GM23338 (cell line): ENCODE measurements around the gene CDC42EP2. TPM values are rescaled to one million over a fixed set of nuclear protein-coding genes. Genes with fewer than 3 reads are reported as not detected.
A peak's percentile ranks its signal among the peaks of the same experiment; 100 is the strongest.

Experiments used
- ATAC-seq: fragments of 200-7000 bp; cut with Tn5 transposase; 3 replicates; pipeline ENCODE4 v1.9.1; 2020
- DNase-seq: peaks from one replicate; pipeline ENCODE4 v3.0.0-alpha.2; 2015; ENCODE audit warnings: low spot score
- H2AFZ ChIP-seq: fragments of 200-600 bp; sonication (generic); 2 replicates; pipeline ENCODE4 v1.8.0; 2016; ENCODE audit warnings: antibody characterized with exemption, mild to moderate bottlenecking, moderate library complexity
- H3F3A ChIP-seq: fragments of 200-600 bp; sonication (generic); replicated peaks from 2 replicates; pipeline ENCODE4 v1.8.0; 2017; ENCODE audit warnings: antibody characterized with exemption, mixed run types, low read depth
- H3K27ac ChIP-seq: fragments of 200-600 bp; sonication (generic); 2 replicates; pipeline ENCODE4 v1.6.1; 2016; ENCODE audit warnings: low read depth
- H3K27me3 ChIP-seq: fragments of 200-600 bp; sonication (generic); 2 replicates; pipeline ENCODE4 v1.8.0; 2016; ENCODE audit warnings: mild to moderate bottlenecking, mixed run types, moderate library complexity; ENCODE audit not compliant: insufficient read depth
- H3K36me3 ChIP-seq: fragments of 200-600 bp; sonication (generic); 2 replicates; pipeline ENCODE4 v1.8.0; 2016; ENCODE audit warnings: mild to moderate bottlenecking; ENCODE audit not compliant: insufficient read depth
- H3K4me1 ChIP-seq: fragments of 200-600 bp; sonication (generic); 2 replicates; pipeline ENCODE4 v1.8.0; 2016; ENCODE audit warnings: mild to moderate bottlenecking, moderate library complexity; ENCODE audit not compliant: insufficient read depth
- H3K4me2 ChIP-seq: fragments of 200-600 bp; sonication (generic); 2 replicates; pipeline ENCODE4 v1.7.1; 2017; ENCODE audit warnings: mixed run types
- H3K4me3 ChIP-seq: fragments of 200-600 bp; sonication (generic); 2 replicates; pipeline ENCODE4 v1.6.1; 2016; ENCODE audit warnings: mixed run types
- H3K79me2 ChIP-seq: fragments of 200-600 bp; sonication (generic); replicated peaks from 2 replicates; pipeline ENCODE4 v1.8.0; 2017; ENCODE audit warnings: mild to moderate bottlenecking; ENCODE audit not compliant: insufficient read depth
- H3K9me2 ChIP-seq: fragments of 200-600 bp; sonication (generic); 2 replicates; pipeline ENCODE4 v1.8.0; 2017; ENCODE audit not compliant: insufficient read depth
- H4K20me1 ChIP-seq: fragments of 200-600 bp; sonication (generic); replicated peaks from 2 replicates; pipeline ENCODE4 v1.8.0; 2017; ENCODE audit warnings: mild to moderate bottlenecking; ENCODE audit not compliant: insufficient read depth
- H3K27ac Mint-ChIP-seq: 2 replicates; pipeline ENCODE4 v1.8.0; 2020; ENCODE audit warnings: inconsistent platforms, mild to moderate bottlenecking, moderate library complexity, mixed read lengths
- H3K27me3 Mint-ChIP-seq: 3 replicates; pipeline ENCODE4 v1.8.0; 2022; ENCODE audit warnings: low read depth, mild to moderate bottlenecking, moderate library complexity, mixed read lengths, inconsistent platforms; ENCODE audit not compliant: insufficient read depth, poor library complexity
- H3K36me3 Mint-ChIP-seq: 3 replicates; pipeline ENCODE4 v1.8.0; 2021; ENCODE audit warnings: low read depth, mild to moderate bottlenecking, inconsistent platforms, moderate library complexity, mixed read lengths
- H3K4me1 Mint-ChIP-seq: 3 replicates; pipeline ENCODE4 v1.8.0; 2020; ENCODE audit warnings: mild to moderate bottlenecking, inconsistent platforms, mixed read lengths
- H3K4me3 Mint-ChIP-seq: 3 replicates; pipeline ENCODE4 v1.8.0; 2021; ENCODE audit warnings: moderate library complexity, mild to moderate bottlenecking, inconsistent platforms, mixed read lengths
- H3K9me3 Mint-ChIP-seq: 3 replicates; pipeline ENCODE4 v1.8.0; 2020; ENCODE audit warnings: moderate library complexity, mild to moderate bottlenecking, inconsistent platforms, mixed read lengths
- CREB1 ChIP-seq: fragments of 250-450 bp; sonication (Bioruptor Pico); IDR thresholded peaks from 2 replicates; pipeline ENCODE4 v1.5.0; 2020; ENCODE audit warnings: low read depth, mild to moderate bottlenecking, moderate library complexity
- CTCF ChIP-seq, 2 experiments: fragments of 200-600 bp in 1 of 2; sonication (generic) in 1 of 2; conservative IDR thresholded peaks; 2 replicates each; pipeline versions ENCODE4 v1.5.1 to v1.6.1; 2016 to 2017; ENCODE audit warnings: antibody characterized with exemption in 2 of 2, low read depth in 2 of 2, mild to moderate bottlenecking in 2 of 2, moderate library complexity in 1 of 2
- EZH2phosphoT487 ChIP-seq: fragments of 200-600 bp; sonication (generic); IDR thresholded peaks from one replicate; pipeline ENCODE4 v1.8.1; 2018; ENCODE audit warnings: antibody characterized with exemption; ENCODE audit not compliant: unreplicated experiment
- POLR2AphosphoS5 ChIP-seq: IDR thresholded peaks from 2 replicates; pipeline ENCODE4 v1.6.1; 2016; ENCODE audit warnings: antibody characterized with exemption, low read depth
- STAT1 ChIP-seq: IDR thresholded peaks from one replicate; pipeline ENCODE4 v1.6.1; 2016; ENCODE audit warnings: antibody characterized with exemption; ENCODE audit not compliant: unreplicated experiment
- ZNF331 ChIP-seq: fragments of 250-450 bp; sonication (Bioruptor Pico); IDR thresholded peaks from 2 replicates; pipeline ENCODE4 v1.5.0; 2020; ENCODE audit warnings: low read depth, mild to moderate bottlenecking, moderate library complexity
- ZNF462 ChIP-seq: fragments of 250-450 bp; sonication (Bioruptor Pico); IDR thresholded peaks from 2 replicates; pipeline ENCODE4 v1.5.0; 2020; ENCODE audit warnings: mild to moderate bottlenecking, moderate library complexity
- polyA plus RNA-seq: library from polyadenylated mRNA; unstranded; fragments of >200 nt; fragmentation: Nextera tagmentation; extraction: Ambion mirVana; gene quantifications from 2 replicates; pipeline ENCODE4 v1.2.1, GENCODE V29; 2016
- total RNA-seq: library from RNA; depleted of rRNA; stranded (reverse); fragments of >200 nt; shearing (Covaris generic); gene quantifications from 2 replicates; pipeline ENCODE4 v1.2.3, GENCODE V29; 2014
- TF ChIP-seq, protein P1 (sequence below): IDR thresholded peaks from one replicate; pipeline ENCODE4 v1.6.1; 2018; ENCODE audit warnings: antibody characterized with exemption; ENCODE audit not compliant: unreplicated experiment

Gene CDC42EP2
- total and polyA plus RNA-seq, 2 experiments from 2014 or later: 18.2 to 19.0 TPM

DNA sequence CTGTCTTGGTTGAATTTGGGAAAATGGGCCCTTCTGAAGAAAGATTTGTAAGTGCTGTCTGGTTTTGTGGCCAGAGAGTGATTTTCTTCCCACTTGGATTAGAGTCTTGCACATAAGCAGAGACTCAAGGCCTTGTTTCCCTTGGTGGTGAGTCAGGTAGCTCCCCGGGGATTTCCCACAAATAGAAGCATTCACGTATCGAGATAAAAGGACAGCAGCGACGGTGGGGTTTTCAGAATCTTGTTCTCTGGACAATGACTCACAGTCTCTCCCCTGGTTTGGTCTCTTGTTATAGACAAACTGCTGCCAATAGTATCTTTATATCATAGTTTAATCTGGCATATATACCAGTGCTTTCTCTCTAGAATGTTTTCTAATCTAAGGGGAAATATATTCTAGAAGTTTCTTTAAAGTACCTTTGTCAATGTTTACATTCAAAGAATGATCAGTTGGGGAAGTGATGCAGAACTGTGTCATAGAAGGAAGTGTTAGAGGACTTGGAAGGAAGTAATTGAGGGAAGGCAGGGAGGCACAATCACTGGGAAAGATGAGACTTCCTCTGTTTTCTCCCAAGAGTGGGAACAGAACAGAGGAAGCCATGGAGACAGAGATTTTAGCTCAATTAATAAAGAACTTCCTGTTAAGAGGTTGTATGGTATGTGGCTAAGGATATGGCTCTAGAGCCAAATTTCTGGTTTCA is 34.8 kb upstream of the CDC42EP2 start:
- Histone ChIP-seq H4K20me1 (peaks cover 2% of the 10 kb centered on the region; the same call in 1 of the 2 replicates), H3K36me3 (peaks cover 52% of the 10 kb centered on the region), H3K79me2 (no peaks in the 10 kb centered on the region), H2AFZ (no peak overlapping the region), H3K4me2 (no peak overlapping the region), H3K9me2 (no peaks in the 10 kb centered on the region), H3F3A (peaks cover 16% of the 10 kb centered on the region; the same call in 1 of the 2 replicates), H3K4me1 (no peaks in the 10 kb centered on the region), H3K4me3 (no peak overlapping the region), H3K27me3 (no peaks in the 10 kb centered on the region), H3K27ac (peak overlapping the region; percentile 18; the same call in 1 of the 2 replicates)
- Mint-ChIP-seq H3K4me1 (peaks cover 5% of the 10 kb centered on the region; the same call in 1 of the 3 replicates), H3K27me3 (peaks cover 2% of the 10 kb centered on the region), H3K9me3 (no peaks in the 10 kb centered on the region), H3K36me3 (peaks cover 83% of the 10 kb centered on the region), H3K4me3 (no peak overlapping the region), H3K27ac (no peak overlapping the region)
- ATAC-seq: no peak
- TF ChIP-seq CTCF (conservative IDR thresholded peaks at IDR 0.05; ENCODE audit: low read depth in 2 of 2): no peak
- no peak for TF ChIP-seq STAT1
- no peak for TF ChIP-seq CREB1 (CRISPR knock-in tag)
- no peak for TF ChIP-seq ZNF462 (CRISPR knock-in tag)
- TF ChIP-seq, protein P1, sequence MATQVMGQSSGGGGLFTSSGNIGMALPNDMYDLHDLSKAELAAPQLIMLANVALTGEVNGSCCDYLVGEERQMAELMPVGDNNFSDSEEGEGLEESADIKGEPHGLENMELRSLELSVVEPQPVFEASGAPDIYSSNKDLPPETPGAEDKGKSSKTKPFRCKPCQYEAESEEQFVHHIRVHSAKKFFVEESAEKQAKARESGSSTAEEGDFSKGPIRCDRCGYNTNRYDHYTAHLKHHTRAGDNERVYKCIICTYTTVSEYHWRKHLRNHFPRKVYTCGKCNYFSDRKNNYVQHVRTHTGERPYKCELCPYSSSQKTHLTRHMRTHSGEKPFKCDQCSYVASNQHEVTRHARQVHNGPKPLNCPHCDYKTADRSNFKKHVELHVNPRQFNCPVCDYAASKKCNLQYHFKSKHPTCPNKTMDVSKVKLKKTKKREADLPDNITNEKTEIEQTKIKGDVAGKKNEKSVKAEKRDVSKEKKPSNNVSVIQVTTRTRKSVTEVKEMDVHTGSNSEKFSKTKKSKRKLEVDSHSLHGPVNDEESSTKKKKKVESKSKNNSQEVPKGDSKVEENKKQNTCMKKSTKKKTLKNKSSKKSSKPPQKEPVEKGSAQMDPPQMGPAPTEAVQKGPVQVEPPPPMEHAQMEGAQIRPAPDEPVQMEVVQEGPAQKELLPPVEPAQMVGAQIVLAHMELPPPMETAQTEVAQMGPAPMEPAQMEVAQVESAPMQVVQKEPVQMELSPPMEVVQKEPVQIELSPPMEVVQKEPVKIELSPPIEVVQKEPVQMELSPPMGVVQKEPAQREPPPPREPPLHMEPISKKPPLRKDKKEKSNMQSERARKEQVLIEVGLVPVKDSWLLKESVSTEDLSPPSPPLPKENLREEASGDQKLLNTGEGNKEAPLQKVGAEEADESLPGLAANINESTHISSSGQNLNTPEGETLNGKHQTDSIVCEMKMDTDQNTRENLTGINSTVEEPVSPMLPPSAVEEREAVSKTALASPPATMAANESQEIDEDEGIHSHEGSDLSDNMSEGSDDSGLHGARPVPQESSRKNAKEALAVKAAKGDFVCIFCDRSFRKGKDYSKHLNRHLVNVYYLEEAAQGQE: no peak
- no peak for TF ChIP-seq ZNF331 (CRISPR knock-in tag)
- no peak for TF ChIP-seq POLR2AphosphoS5
- no peak for TF ChIP-seq EZH2phosphoT487
- no peak for DNase-seq
